Esophagus squamous epithelium (tissue), 5 donors: ENCODE data around the gene ARHGAP23. TPM values are rescaled to one million over a fixed set of nuclear protein-coding genes. Genes with fewer than 3 reads are reported as not detected.

Experiments used
- DNase-seq: peaks from one replicate; lab custom pipeline; 2025; lab: John Stamatoyannopoulos, UW
- H3K27ac ChIP-seq, 4 donors: fragments of 200-600 bp; sonication (generic); one replicate each; pipeline ENCODE4 v1.5.1; 2016 to 2019; ENCODE audit warnings: mild to moderate bottlenecking in 1 of 4
- H3K27me3 ChIP-seq, 4 donors: fragments of 200-600 bp; sonication (generic); 1 replicate in 3 of 4; 2 replicates in 1 of 4; pipeline versions ENCODE4 v1.5.1 to v1.6.0; 2017 to 2021; ENCODE audit warnings: antibody characterized with exemption in 1 of 4
- H3K36me3 ChIP-seq, 3 donors: fragments of 200-600 bp; sonication (generic); one replicate each; pipeline ENCODE4 v1.5.1; 2016 to 2019
- H3K4me1 ChIP-seq, 3 donors: fragments of 200-600 bp; sonication (generic); one replicate each; pipeline ENCODE4 v1.5.1; 2017 to 2019
- H3K4me3 ChIP-seq, 4 donors: fragments of 200-600 bp; sonication (generic); 1 replicate in 3 of 4; 2 replicates in 1 of 4; pipeline ENCODE4 v1.5.1; 2016 to 2019; ENCODE audit warnings: mild to moderate bottlenecking in 2 of 4, moderate library complexity in 1 of 4
- H3K9me3 ChIP-seq, 3 donors: fragments of 200-600 bp; sonication (generic); one replicate each; pipeline ENCODE4 v1.5.1; 2016 to 2019
- CTCF ChIP-seq, 6 experiments: fragments of 450-650 bp in 4 of 6; fragments of 200-600 bp in 2 of 6; sonication (generic) in 2 of 6; IDR thresholded peaks; one replicate each; pipeline ENCODE4 v1.5.1; 2016 to 2019; ENCODE audit warnings: antibody characterized with exemption in 6 of 6, mild to moderate bottlenecking in 4 of 6, moderate library complexity in 4 of 6
- POLR2A ChIP-seq, 4 donors: fragments of 450-650 bp; IDR thresholded peaks; one replicate each; pipeline ENCODE4 v1.6.1; 2017; ENCODE audit warnings: antibody characterized with exemption in 4 of 4, mild to moderate bottlenecking in 4 of 4, moderate library complexity in 3 of 4
- WGBS, 2 donors: methylation state at CpG; one replicate each; pipeline ENCODE4 v1.1.5; 2018; 5-methylcytosine and 5-hydroxymethylcytosine counted together
- intact Hi-C: fragments of 100-400 bp; cut with DNase I; formaldehyde crosslinking; loops from one replicate; pipeline ENCODE4 v1.15.0; 2022
- total RNA-seq, 4 donors: library from RNA; depleted of rRNA; stranded (reverse); fragments of >200 nt; gene quantifications; one replicate each; pipeline ENCODE4 v1.1.0, GENCODE V29; 2016
- donor health status: DM: yes; HTN: yes; CAD: no.

Gene ARHGAP23
- total RNA-seq, 4 donors from 2014 or later: 75.3 to 180 (median 102) TPM

GRCh38 chr17:38556239-38556638 is 128.0 kb downstream of the ARHGAP23 start:
- no peak for DNase-seq
- no peaks in the 10 kb centered on the region for H3K36me3 ChIP-seq
- H3K4me3 ChIP-seq: no peak overlapping the region
- H3K9me3 ChIP-seq: no peaks in the 10 kb centered on the region
- peaks cover 26 to 68% (median 41%) of the 10 kb centered on the region in 3 donors for H3K4me1 ChIP-seq
- intact Hi-C loops: no loop called here
- peaks cover 7 to 69% (median 10%) of the 10 kb centered on the region in 4 donors for H3K27me3 ChIP-seq
- 71 to 88% methylated on average over 6 of the region's 6 CpGs for WGBS, 2 donors
- TF ChIP-seq CTCF (IDR thresholded peaks at IDR 0.05) (no peak), POLR2A (IDR thresholded peaks at IDR 0.05) (no peak)
- H3K27ac ChIP-seq: peak overlapping the region in 3 of 4 donors; percentile 67 to 87 (median 82)

DNA sequence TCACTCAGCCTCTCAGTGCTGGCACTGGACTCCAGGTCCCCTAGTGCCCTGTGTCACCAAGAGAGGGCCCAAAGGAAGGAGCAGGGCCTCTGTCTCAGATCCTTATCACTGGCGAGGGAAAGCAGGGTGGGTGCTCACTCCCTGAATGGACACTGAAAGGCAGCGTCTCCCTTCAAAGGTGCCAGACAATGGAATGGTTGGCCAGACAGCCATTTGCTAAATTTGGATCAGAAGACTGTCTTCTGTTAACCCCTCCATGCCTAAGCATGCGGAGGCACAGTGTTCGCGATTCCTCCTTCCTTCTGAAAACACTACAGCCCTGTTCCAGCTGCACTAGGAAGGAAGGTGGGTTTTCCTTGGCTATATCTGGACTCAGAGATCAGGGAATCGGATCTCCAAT is 129.1 kb downstream of the ARHGAP23 start:
- intact Hi-C loops: no loop called here
- peaks cover 26 to 78% (median 41%) of the 10 kb centered on the region in 3 donors for H3K4me1 ChIP-seq
- peak overlapping the region; percentile 63 to 87 (median 74) for H3K27ac ChIP-seq
- H3K4me3 ChIP-seq: peak overlapping the region in 3 of 4 donors; percentile 46 to 70 (median 47)
- peaks cover 18 to 71% (median 21%) of the 10 kb centered on the region in 4 donors for H3K27me3 ChIP-seq
- WGBS, 2 donors: 69 to 70% methylated on average over 2 to 6 of the region's 6 CpGs
- no peak for DNase-seq
- TF ChIP-seq CTCF (IDR thresholded peaks at IDR 0.05): no peak
- TF ChIP-seq POLR2A (IDR thresholded peaks at IDR 0.05): no peak
- H3K36me3 ChIP-seq: no peaks in the 10 kb centered on the region
- no peaks in the 10 kb centered on the region for H3K9me3 ChIP-seq

DNA sequence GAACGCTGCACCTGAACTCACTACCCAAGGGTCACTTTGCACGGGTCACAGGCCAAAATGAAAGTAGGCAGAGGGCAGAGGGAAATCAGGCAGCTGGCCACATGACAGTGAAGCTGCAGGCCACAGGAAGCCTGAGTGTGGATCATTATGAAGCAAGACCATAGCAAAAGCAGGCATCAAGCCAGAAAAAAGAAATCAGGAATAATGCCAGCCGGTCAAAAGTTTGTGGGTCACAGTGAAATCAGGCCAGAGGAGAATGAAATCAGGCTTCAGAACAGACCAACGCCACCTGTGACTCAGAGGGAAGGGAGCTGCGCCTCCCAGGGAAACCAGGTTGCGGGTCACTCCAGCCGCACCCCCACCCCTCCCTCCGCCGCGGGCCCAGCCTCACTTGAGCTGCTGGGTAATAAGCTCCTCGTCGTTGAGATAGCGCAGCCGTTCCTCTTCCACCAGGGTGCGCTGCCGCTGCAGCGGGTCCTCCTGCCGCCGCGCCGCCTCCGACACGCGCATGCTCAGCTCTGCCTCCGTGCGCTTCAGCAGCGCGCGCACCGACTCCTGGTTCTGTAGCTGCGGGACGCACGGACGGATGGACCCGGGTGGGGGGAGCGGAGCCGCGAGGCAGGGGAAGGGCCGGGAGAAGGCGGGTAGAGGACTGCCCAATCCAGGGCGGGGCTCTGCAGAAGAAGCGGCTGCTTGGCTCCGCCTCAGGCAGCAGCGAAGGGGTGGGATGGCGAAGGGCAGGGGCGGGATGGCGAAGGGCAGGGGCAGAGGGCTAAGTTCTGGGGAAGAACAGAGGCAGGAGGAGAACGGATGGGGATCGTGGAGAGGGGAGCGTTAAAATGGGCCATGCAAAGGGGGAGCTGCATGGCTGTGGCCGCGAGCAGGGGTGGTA is 129.8 kb downstream of the ARHGAP23 start:
- intact Hi-C loops: no loop called here
- 3 to 6% methylated on average over 13 to 21 of the region's 52 CpGs for WGBS, 2 donors
- peaks cover 25 to 71% (median 28%) of the 10 kb centered on the region in 4 donors for H3K27me3 ChIP-seq

GRCh38 chr17:38558728-38559050 is 130.4 kb downstream of the ARHGAP23 start:
- intact Hi-C loops: no loop called here
- peak overlapping the region; percentile 63 to 87 (median 74) for H3K27ac ChIP-seq
- WGBS, 2 donors: 0 to 2% methylated on average over 10 of the region's 10 CpGs
- H3K9me3 ChIP-seq: no peaks in the 10 kb centered on the region
- no peaks in the 10 kb centered on the region for H3K36me3 ChIP-seq
- H3K4me1 ChIP-seq: peaks cover 30 to 85% (median 45%) of the 10 kb centered on the region in 3 donors
- no peak for DNase-seq
- TF ChIP-seq POLR2A (IDR thresholded peaks at IDR 0.05): no peak
- TF ChIP-seq CTCF (IDR thresholded peaks at IDR 0.05): no peak
- H3K4me3 ChIP-seq: peak overlapping the region; percentile 29 to 70 (median 46)
- H3K27me3 ChIP-seq: peaks cover 30 to 71% (median 34%) of the 10 kb centered on the region in 4 donors

More for the DNA sequence above, 129.8 kb downstream of the ARHGAP23 start:
- Histone ChIP-seq H3K36me3 (no peaks in the 10 kb centered on the region), H3K9me3 (no peaks in the 10 kb centered on the region), H3K4me3 (peak overlapping the region; percentile 29 to 70 (median 46)), H3K4me1 (peaks cover 26 to 79% (median 41%) of the 10 kb centered on the region in 3 donors), H3K27ac (peak overlapping the region; percentile 63 to 87 (median 74))
- peak; percentile 91 to 98 (median 96) for TF ChIP-seq CTCF (IDR thresholded peaks at IDR 0.05)
- TF ChIP-seq POLR2A (IDR thresholded peaks at IDR 0.05): peak in 2 of 4 donors; percentile 13 to 66
- DNase-seq: peak; percentile 25
